GM21619 (cell line): ENCODE measurements around the gene FGF12.

ENCODE experiments used
- ATAC-seq: cut with Tn5 transposase; IDR thresholded peaks from one replicate; pipeline ENCODE4 v1.9.1; 2021; ENCODE audit not compliant: unreplicated experiment

The FGF12 gene

DNA sequence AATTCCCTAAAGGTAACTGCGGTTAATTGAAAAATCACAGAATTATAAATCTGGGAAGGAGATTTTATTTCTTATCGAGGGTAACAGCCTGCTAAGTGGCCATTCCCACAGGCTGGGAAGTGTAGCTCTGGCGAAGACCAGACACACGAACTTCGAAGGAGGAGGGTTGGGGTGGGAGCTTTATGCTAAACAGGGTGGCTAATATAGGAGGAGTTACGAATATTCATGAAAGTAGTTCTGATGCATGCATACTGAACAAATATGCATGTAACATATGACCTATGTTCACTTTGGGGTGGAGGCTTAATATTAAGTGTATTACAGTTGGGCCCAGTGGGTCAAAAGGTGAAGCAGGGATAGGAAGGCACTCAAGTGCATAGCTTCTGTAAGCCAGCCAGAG is 221.6 kb downstream of the FGF12 start:
- ATAC-seq, result no peak

DNA sequence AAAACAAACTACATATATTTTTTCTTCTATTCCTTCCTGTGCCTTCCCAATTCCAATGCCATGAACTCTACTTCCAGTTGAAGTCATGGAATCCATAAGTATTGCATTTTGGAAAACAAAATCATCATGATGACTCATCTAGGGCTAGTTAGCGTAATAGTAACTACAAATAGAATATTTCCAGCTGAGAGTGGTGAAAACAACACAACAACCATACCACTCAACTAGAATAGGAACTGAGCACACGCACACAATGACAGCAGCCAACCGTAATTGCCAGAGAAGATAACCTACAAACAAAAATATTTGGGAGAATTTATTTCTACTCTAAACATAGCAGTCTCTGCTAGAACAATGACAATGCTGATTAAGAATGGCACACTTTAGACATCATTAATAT is 225.9 kb downstream of the FGF12 start:
- no peak for ATAC-seq

DNA sequence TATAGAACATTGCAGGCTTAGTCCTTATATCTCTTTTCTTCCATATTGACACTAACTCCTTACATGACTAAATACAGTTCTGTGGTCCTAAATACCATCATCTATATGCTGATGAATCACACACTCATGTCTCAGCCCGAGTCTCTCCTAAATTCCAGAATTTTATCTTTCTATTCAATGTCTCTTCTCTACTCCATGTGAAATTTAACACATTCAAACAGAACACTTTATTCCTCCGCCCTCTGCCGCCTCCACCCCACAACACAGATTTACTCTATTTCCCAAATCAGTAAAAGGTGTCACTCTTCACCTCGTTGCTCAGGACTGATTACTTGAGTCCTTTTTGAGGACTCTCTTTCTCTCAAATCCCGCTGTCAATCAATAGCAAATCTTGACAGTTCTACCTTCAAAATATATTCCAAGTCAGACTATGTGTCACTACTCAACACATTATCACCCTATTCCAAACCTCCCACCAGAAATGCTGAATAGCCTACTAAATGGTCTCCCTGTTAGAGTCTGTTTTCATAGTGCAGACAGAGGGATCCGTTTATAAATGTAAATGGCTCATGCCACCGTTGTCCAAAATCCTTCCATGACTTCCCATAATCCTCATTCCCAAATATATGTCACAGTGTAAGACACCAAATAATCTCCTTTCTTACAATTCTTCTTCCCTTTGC is 230.3 kb downstream of the FGF12 start:
- no peak for ATAC-seq

DNA sequence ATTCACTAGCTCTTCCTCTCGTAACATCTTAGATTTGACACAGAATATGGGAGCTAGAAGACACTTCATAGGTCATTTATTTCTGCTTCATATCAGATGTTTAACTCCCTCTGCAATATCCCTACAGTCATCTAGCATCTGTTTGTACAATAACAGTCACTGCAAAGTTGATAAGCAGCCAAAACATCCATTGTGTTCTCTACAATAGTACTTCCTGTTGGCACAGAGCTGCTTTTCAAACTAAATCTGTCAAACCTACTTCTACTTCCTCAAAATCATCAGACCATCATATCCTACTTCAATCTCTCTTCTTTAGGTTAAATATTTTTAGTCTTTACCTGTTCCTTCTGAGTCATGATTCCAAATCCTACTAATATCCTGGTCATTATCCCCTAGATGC is 233.2 kb downstream of the FGF12 start:
- ATAC-seq, result no peak

DNA sequence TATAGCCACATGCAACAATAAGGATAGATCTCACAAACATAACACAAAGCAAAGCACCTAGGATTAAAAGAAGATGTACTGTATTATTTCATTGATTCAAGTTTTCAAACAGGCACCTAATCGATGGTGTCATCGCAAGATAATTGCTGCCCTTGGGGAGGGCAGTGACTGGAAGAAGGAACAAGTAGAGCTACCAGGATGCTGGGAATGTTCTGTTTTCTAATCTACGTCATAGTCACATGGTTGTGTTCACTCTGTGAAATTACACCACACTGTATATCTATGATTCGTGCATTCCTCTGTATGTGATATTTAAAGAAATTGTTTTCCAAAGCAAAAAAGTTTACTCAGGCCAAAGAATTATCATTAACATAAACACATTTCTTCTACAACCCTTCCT is 236.6 kb downstream of the FGF12 start:
- no peak for ATAC-seq

GRCh38 chr3:192489579-192489978 is 237.8 kb downstream of the FGF12 start:
- no peak for ATAC-seq

- ATAC-seq, result no peak
Observed at GRCh38 chr3:192487033-192487432, 240.3 kb downstream of the FGF12 start.

- no peak for ATAC-seq
Observed at GRCh38 chr3:192482809-192483208, 244.5 kb downstream of the FGF12 start.

DNA sequence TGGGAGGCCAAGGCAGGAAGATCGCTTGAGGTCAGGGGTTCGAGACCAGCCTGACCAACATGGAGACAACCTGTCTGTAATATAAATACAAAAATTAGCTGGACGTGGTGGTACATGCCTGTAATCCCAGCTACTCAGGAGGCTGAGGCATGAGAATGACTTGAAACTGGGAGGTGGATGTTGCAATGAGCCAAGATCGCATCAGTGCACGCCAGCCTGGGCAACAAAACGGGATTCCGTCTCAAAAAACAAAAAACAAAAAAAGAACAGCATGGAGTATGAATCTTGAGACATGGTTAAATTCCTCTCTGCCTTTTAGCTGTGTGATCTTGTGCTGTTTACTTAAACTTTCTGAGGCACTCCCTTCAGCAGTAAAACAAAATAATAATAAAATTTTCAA is 244.9 kb downstream of the FGF12 start:
- ATAC-seq, result no peak

DNA sequence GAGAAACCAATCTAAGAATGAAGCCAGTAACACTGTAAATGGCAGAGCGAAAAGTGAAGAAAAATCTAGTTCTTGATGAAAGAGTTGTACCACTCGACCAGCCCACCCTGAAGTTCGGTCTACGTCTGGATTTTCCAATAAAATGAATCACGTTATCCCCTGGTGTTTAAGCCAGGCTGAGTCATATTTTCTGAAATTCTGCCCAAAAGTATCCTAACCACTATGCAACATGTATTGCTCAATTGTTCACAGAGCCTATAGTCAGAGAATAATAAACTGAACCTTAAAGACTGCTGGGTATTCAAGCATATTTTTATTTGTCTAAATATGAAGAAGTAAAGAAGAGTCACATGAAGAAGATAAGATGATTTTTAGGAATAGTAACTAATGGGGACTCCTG is 245.7 kb downstream of the FGF12 start:
- ATAC-seq, result no peak

DNA sequence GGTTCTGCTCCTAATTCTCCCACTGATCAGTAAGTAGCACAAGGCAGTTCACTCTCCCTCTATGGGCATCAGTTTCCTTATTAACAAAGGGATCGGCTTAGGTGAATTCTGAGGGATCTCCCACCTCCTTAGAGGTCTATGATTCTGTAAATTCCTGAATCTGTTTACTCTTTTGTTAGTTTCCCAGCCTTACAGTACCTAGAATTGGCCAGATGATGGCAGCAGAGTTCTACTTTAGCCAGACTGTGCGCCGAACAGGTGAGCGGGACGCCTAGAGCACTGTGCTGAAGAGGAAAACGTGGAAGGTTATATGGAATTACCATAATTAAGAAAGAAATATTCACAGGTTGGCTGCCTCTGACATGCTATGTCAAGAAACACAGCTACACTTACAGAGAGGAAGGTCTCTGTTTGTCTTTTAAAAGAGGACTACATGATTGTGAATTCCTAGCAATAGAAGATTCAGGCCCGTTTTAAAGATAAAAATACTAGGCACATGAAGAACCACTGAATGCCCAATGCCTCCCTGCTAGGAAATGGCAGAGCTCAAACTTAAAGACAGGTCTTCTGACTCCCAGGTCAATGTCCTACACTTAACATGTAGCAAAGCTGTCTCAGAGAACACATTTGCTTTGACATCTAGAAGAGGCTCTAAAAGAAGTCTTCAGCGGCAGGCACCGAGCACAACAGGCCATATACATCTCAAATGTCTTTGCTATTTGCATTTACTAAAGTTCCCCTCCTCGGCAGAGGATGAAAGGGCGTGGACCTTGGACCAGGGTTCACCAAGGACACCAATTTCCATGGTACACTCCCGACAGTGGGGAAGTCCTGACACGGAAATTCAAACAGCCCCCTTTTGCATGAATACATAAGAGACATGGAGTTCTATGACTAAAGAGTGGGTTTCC is 259.9 kb downstream of the FGF12 start:
- ATAC-seq, result peak; percentile 95

GRCh38 chr3:192449036-192449435 is 278.3 kb downstream of the FGF12 start:
- ATAC-seq, result no peak

DNA sequence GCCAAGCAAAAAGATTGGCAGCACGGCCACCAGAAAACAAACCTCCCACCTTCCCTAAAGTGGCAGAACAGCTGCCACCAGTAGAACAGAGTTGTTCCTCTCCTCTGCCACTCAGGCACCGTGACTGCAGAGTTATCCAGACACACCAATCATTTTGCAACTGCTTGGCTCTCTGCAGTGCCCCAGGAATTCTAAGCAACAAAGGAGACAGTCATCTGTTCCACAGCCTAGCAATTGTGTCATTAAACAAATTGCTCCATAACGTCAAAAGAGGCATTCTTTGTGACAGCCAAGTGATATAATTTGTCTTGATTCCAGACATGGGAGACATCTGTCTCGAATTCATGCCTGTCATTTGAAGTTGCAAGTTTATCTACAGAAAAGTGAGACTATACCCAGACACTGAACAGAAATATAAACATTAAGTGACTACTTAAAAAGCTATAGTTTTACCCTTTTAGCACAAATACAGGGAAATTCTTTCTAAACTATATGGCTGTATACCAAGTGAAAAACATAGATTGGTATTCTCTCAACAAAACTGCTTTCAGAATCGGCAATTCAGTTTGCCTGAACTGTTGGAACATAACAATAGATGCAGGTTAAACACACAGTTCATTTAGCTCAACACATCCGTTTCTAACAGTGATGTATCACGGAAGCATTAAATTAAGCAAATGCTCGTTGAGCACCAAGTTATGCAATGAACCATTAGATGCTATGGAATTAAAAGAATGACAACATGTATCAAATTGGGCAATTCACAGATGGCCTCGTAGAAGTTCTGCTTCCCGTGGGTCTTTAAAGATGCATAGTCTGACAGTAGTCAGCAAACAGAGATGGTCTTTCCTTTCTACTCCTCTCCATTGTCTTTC is 281.3 kb downstream of the FGF12 start:
- ATAC-seq, result no peak

GRCh38 chr3:192444791-192445106 is 282.6 kb downstream of the FGF12 start:
- ATAC-seq, result no peak

DNA sequence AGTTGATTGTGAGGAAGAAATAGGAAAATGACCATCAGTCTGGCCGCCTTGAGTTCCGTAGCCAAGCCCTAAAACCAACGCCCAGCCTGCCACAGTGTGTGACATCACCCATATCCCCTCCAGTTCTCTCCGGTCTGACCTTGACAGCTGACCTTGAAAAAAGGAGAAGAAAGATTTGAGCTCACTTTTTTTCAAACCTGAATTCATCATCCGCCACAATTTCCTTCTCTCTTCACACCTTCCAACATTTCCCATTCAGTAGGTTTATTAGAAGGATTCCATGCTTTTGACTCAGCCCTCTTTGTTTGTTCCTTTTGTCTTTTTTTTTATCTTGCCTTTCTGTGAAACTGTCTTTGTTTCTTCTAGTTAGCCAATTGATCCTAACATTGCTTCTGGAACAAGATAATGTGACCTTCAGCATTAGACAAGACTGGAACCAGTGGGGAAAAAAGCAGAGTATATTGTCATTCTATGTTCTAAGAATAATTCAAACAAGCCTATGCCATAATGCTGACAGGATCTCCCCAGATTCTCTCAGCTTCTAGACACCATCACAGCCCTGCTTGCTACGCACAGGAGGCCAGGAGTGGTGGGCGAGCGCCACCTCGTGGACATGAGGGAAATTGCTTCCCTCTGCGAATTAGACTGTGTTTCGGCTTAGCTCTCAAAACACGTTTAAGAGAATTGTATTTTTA is 283.1 kb downstream of the FGF12 start:
- ATAC-seq, result peak; percentile 94

- ATAC-seq, result no peak
Observed at GRCh38 chr3:192435241-192435640, 292.1 kb downstream of the FGF12 start.

DNA sequence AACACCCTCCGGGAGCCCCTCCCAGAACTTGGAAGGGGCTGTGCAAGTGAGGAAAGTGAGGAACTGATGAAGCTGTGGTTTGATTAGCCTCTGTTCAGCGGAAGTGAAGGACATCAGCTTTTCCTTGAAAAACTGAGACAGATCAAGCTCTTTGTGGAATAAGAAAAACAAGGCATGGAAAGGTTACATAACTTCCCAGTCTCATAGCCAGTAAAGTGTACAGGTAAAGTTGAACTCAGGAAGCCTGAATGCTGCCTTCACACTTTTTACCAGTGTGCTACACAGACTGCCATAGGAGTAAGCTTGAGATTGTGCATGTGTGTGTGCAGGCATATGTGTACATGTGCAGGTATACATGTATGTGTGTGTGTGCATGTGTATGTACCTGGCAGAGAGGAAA is 293.2 kb downstream of the FGF12 start:
- no peak for ATAC-seq

GRCh38 chr3:192433704-192434103 is 293.6 kb downstream of the FGF12 start:
- no peak for ATAC-seq

- no peak for ATAC-seq
Observed at GRCh38 chr3:192422997-192423342, 304.4 kb downstream of the FGF12 start.

DNA sequence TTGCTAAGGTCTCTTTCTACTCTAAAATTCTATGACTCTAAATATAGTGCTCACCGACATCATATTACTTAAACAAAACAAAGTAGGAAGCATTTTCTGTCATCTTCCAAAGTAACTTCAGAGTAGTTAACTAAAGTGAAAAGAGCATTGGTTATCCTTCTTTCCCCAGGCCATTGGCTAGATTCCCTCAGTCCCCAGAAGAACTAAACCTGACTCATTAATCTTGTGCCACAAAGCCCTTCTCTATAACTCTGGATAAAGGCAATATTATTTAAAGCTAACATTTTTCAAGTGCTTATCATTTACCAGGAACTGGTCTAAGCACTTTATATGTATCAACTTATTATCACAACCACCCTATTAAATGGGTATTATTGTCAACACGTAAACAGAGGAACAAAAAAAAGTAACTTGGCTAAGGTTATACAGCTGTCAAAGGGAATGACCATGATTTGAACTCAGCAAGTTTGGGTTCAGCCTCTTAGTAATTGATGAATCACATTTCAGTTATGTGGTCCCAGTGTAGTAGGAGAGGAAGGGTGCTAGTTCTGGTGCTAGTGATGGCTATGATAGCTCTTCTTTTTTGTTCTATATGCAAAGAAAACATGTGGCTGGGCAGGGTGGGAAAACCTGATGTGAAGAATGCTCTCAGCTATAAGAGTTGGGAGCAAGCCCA is 304.9 kb downstream of the FGF12 start:
- ATAC-seq, result no peak

- ATAC-seq, result no peak
Observed at GRCh38 chr3:192419312-192419711, 308.0 kb downstream of the FGF12 start.
